K562 (cell line): ENCODE measurements around the gene ST6GALNAC3.

ENCODE experiments used
- BACH1 ChIP-seq: fragments of 200-800 bp; sonication (Bioruptor generic); IDR thresholded peaks from 2 replicates; pipeline ENCODE4 v1.6.1; 2016; ENCODE audit warnings: missing genetic modification characterization, missing compliant biosample characterization
- CBFB ChIP-seq: sonication (generic); formaldehyde crosslinking; IDR thresholded peaks from 2 replicates; pipeline ENCODE4 v1.4.0; 2020; ENCODE audit warnings: mild to moderate bottlenecking, missing genetic modification reagents
- CSDE1 ChIP-seq, 2 experiments: fragments of 450-650 bp; IDR thresholded peaks; 2 replicates each; pipeline ENCODE4 v1.6.1; 2016; ENCODE audit warnings: mild to moderate bottlenecking in 1 of 2
- HMGXB4 ChIP-seq: sonication (generic); formaldehyde crosslinking; IDR thresholded peaks from 2 replicates; pipeline ENCODE4 v1.8.1; 2023; ENCODE audit warnings: mild to moderate bottlenecking, missing genetic modification reagents
- MAX ChIP-seq: sonication (generic); formaldehyde crosslinking; IDR thresholded peaks from 2 replicates; pipeline ENCODE4 v1.9.0; 2022; ENCODE audit warnings: mild to moderate bottlenecking, missing genetic modification reagents
- MYC ChIP-seq, 2 experiments: fragments of 250-450 bp in 1 of 2; sonication (Bioruptor Pico) in 1 of 2; IDR thresholded peaks; 2 replicates each; pipeline versions ENCODE4 v1.5.1 to v1.6.1; 2012 to 2021; ENCODE audit warnings: low read depth in 2 of 2, borderline replicate concordance in 1 of 2, improper control_type of control experiment in 1 of 2, low read length in 1 of 2, mild to moderate bottlenecking in 1 of 2, moderate library complexity in 1 of 2
- RBM22 ChIP-seq: fragments of 200-400 bp; formaldehyde crosslinking; IDR thresholded peaks from 2 replicates; pipeline ENCODE4 v1.6.1; 2018; ENCODE audit warnings: low read length, low read depth; ENCODE audit not compliant: poor library complexity, severe bottlenecking
- ZBED1 ChIP-seq: IDR thresholded peaks from 2 replicates; pipeline ENCODE4 v1.6.1; 2014
- ZBTB17 ChIP-seq: fragments of 450-650 bp; formaldehyde crosslinking; IDR thresholded peaks from 2 replicates; pipeline ENCODE4 v1.4.0; 2020; ENCODE audit warnings: mild to moderate bottlenecking
- ZNF507 ChIP-seq: conservative IDR thresholded peaks from 2 replicates; pipeline ENCODE4 v1.6.1; 2017; ENCODE audit warnings: missing genetic modification characterization, missing compliant biosample characterization
- TF ChIP-seq, protein P1 (sequence below), 2 experiments: fragments of 450-650 bp; IDR thresholded peaks; 2 replicates each; pipeline ENCODE4 v1.6.1; 2016

GRCh38 chr1:76627901-76628300 is 553.4 kb downstream of the ST6GALNAC3 start:
- TF ChIP-seq HMGXB4 (CRISPR knock-in tag) (no peak), RBM22 (no peak), BACH1 (tag) (no peak), CBFB (no peak), ZNF507 (no peak), ZBTB17 (CRISPR knock-in tag) (no peak), MAX (CRISPR knock-in tag) (no peak), CSDE1 (IDR thresholded peaks at IDR 0.05) (no peak), ZBED1 (no peak), MYC (IDR thresholded peaks at IDR 0.05; ENCODE audit: low read depth, low read length) (no peak), MYC (CRISPR knock-in tag; IDR thresholded peaks at IDR 0.05; ENCODE audit: borderline replicate concordance, low read depth) (no peak)
- TF ChIP-seq, protein P1, sequence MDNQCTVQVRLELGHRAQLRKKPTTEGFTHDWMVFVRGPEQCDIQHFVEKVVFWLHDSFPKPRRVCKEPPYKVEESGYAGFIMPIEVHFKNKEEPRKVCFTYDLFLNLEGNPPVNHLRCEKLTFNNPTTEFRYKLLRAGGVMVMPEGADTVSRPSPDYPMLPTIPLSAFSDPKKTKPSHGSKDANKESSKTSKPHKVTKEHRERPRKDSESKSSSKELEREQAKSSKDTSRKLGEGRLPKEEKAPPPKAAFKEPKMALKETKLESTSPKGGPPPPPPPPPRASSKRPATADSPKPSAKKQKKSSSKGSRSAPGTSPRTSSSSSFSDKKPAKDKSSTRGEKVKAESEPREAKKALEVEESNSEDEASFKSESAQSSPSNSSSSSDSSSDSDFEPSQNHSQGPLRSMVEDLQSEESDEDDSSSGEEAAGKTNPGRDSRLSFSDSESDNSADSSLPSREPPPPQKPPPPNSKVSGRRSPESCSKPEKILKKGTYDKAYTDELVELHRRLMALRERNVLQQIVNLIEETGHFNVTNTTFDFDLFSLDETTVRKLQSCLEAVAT (IDR thresholded peaks at IDR 0.05), result no peak
